ENCODE measurements around the gene DENND1B. TPM values are rescaled to one million over a fixed set of nuclear protein-coding genes. Genes with fewer than 3 reads are reported as not detected.

DENND1B gene
- polyA plus RNA-seq, 2 of the 4 experiments (the other 2 are of a cell fraction), result 2.9 to 10.5 TPM

GRCh38 chr1:197673292-197673691, 102.0 kb downstream of the DENND1B start:
- FAIRE-seq (no peak), DNase-seq (ENCODE audit: low read depth in 1 of 2, low spot score in 1 of 2) (no peak), ATAC-seq (no peak)
- H3K27ac ChIP-seq, result no peak overlapping the region
- 62% methylated on average over 2 of the region's 2 CpGs for WGBS (ENCODE audit: missing lambda C conversion rate)
- peaks cover 28% of the 10 kb centered on the region; the same call in 2 of the 3 replicates for H3K4me1 ChIP-seq
- no peak overlapping the region for H3K4me3 ChIP-seq
- ChIA-PET POLR2A (no interaction called here), CTCF (interaction anchor here (0.6 kb wide), 1 partner anchor 190 kb away, joined by 3 read pairs; no protein-coding TSS in a partner anchor)
- no peak for TF ChIP-seq POLR2A (IDR thresholded peaks at IDR 0.05; ENCODE audit: low read length)
- no peak for TF ChIP-seq KDM1A (IDR thresholded peaks at IDR 0.05; ENCODE audit: low read depth)
- no peak for TF ChIP-seq RFX5 (IDR thresholded peaks at IDR 0.05)
- TF ChIP-seq, protein P1, sequence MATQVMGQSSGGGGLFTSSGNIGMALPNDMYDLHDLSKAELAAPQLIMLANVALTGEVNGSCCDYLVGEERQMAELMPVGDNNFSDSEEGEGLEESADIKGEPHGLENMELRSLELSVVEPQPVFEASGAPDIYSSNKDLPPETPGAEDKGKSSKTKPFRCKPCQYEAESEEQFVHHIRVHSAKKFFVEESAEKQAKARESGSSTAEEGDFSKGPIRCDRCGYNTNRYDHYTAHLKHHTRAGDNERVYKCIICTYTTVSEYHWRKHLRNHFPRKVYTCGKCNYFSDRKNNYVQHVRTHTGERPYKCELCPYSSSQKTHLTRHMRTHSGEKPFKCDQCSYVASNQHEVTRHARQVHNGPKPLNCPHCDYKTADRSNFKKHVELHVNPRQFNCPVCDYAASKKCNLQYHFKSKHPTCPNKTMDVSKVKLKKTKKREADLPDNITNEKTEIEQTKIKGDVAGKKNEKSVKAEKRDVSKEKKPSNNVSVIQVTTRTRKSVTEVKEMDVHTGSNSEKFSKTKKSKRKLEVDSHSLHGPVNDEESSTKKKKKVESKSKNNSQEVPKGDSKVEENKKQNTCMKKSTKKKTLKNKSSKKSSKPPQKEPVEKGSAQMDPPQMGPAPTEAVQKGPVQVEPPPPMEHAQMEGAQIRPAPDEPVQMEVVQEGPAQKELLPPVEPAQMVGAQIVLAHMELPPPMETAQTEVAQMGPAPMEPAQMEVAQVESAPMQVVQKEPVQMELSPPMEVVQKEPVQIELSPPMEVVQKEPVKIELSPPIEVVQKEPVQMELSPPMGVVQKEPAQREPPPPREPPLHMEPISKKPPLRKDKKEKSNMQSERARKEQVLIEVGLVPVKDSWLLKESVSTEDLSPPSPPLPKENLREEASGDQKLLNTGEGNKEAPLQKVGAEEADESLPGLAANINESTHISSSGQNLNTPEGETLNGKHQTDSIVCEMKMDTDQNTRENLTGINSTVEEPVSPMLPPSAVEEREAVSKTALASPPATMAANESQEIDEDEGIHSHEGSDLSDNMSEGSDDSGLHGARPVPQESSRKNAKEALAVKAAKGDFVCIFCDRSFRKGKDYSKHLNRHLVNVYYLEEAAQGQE (IDR thresholded peaks at IDR 0.05), result no peak
- TF ChIP-seq, protein P2, sequence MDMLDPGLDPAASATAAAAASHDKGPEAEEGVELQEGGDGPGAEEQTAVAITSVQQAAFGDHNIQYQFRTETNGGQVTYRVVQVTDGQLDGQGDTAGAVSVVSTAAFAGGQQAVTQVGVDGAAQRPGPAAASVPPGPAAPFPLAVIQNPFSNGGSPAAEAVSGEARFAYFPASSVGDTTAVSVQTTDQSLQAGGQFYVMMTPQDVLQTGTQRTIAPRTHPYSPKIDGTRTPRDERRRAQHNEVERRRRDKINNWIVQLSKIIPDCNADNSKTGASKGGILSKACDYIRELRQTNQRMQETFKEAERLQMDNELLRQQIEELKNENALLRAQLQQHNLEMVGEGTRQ (IDR thresholded peaks at IDR 0.05), result no peak
- no peak for TF ChIP-seq RCOR1 (IDR thresholded peaks at IDR 0.05; ENCODE audit: low read depth, low read length)
- no peak for TF ChIP-seq CEBPB (IDR thresholded peaks at IDR 0.05)
- TF ChIP-seq RAD21 (conservative IDR thresholded peaks at IDR 0.05 in 1 of 2, IDR thresholded peaks at IDR 0.05 in 1 of 2), result no peak
- no peak for TF ChIP-seq EHMT2 (IDR thresholded peaks at IDR 0.05; ENCODE audit: low read depth)
- no peak for TF ChIP-seq HOXB5 (CRISPR knock-in tag; IDR thresholded peaks at IDR 0.05)
- TF ChIP-seq RNF2 (IDR thresholded peaks at IDR 0.05; ENCODE audit: borderline replicate concordance, low read depth), result no peak
- no peaks in the 10 kb centered on the region for H3K9me3 ChIP-seq
- H3K4me2 ChIP-seq, result peak overlapping the region; percentile 25; the same call in 1 of the 3 replicates

GRCh38 chr1:197672347-197672746, 102.9 kb downstream of the DENND1B start:
- TF ChIP-seq CHD4 (IDR thresholded peaks at IDR 0.05; ENCODE audit: borderline replicate concordance), result no peak
- no peak for TF ChIP-seq EHF (CRISPR knock-in tag; IDR thresholded peaks at IDR 0.05)
- no peak for TF ChIP-seq FOSL2 (IDR thresholded peaks at IDR 0.05)
- no peak for TF ChIP-seq FOSL2 (CRISPR knock-in tag; IDR thresholded peaks at IDR 0.05)
- TF ChIP-seq PHF8 (IDR thresholded peaks at IDR 0.05; ENCODE audit: borderline replicate concordance, low read depth), result no peak
- no peak for TF ChIP-seq FOSB (CRISPR knock-in tag; IDR thresholded peaks at IDR 0.05)
- no peak for TF ChIP-seq CBX2 (IDR thresholded peaks at IDR 0.05; ENCODE audit: borderline replicate concordance, low read depth)
- peak; percentile 63 for TF ChIP-seq MAFK (IDR thresholded peaks at IDR 0.05; ENCODE audit: partially characterized antibody)
- no peak for TF ChIP-seq HOXA7 (CRISPR knock-in tag; IDR thresholded peaks at IDR 0.05)
- no peak for ATAC-seq

DNA sequence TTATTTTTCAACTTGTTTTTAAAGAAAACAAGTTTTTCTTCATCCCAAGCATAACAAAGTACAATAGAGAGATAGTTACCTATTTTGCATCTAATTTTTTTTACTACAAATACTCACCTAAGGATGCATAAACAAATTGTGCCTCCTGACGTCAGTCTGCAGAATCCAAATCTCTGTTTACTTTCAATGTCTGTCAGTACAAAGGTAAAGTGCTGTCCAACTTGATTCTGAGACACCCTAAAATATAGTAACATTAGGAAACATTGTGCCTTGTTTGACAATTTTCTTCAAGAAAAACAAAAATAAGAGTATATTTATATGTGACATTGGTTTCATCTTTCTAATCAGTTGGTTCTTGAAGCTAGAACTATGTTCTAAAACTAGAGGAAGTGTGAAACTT, 103.4 kb downstream of the DENND1B start:
- no peak overlapping the region for H3K27ac ChIP-seq
- ChIA-PET POLR2A (no interaction called here), CTCF (no interaction called here)
- H3K4me2 ChIP-seq, result no peak overlapping the region
- no peak for TF ChIP-seq RFX5 (IDR thresholded peaks at IDR 0.05)
- no peak for TF ChIP-seq HOXB5 (CRISPR knock-in tag; IDR thresholded peaks at IDR 0.05)
- no peak for TF ChIP-seq CEBPB (IDR thresholded peaks at IDR 0.05)
- TF ChIP-seq ZSCAN20 (CRISPR knock-in tag; IDR thresholded peaks at IDR 0.05), result no peak
- no peak for TF ChIP-seq GATA3 (IDR thresholded peaks at IDR 0.05; ENCODE audit: borderline replicate concordance)
- TF ChIP-seq CBX2 (IDR thresholded peaks at IDR 0.05; ENCODE audit: borderline replicate concordance, low read depth), result no peak
- no peak for TF ChIP-seq MAX (IDR thresholded peaks at IDR 0.05)
- TF ChIP-seq SMC3 (IDR thresholded peaks at IDR 0.05), result no peak
- TF ChIP-seq FOSL2 (IDR thresholded peaks at IDR 0.05), result no peak
- TF ChIP-seq FOSL2 (CRISPR knock-in tag; IDR thresholded peaks at IDR 0.05), result no peak
- TF ChIP-seq CHD2 (IDR thresholded peaks at IDR 0.05; ENCODE audit: low read length, partially characterized antibody), result no peak
- TF ChIP-seq EHMT2 (IDR thresholded peaks at IDR 0.05; ENCODE audit: low read depth), result no peak
- TF ChIP-seq, protein P3, sequence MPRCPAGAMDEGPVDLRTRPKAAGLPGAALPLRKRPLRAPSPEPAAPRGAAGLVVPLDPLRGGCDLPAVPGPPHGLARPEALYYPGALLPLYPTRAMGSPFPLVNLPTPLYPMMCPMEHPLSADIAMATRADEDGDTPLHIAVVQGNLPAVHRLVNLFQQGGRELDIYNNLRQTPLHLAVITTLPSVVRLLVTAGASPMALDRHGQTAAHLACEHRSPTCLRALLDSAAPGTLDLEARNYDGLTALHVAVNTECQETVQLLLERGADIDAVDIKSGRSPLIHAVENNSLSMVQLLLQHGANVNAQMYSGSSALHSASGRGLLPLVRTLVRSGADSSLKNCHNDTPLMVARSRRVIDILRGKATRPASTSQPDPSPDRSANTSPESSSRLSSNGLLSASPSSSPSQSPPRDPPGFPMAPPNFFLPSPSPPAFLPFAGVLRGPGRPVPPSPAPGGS (IDR thresholded peaks at IDR 0.05), result no peak
- no peak for TF ChIP-seq ZFP36 (IDR thresholded peaks at IDR 0.05; ENCODE audit: borderline replicate concordance, partially characterized antibody)
- no peak for TF ChIP-seq EHF (CRISPR knock-in tag; IDR thresholded peaks at IDR 0.05)
- no peak for TF ChIP-seq KDM5A (IDR thresholded peaks at IDR 0.05)
- no peak for TF ChIP-seq ZC3H11A (IDR thresholded peaks at IDR 0.05)
- TF ChIP-seq POLR2A (IDR thresholded peaks at IDR 0.05; ENCODE audit: low read length), result no peak
- TF ChIP-seq NPAS2 (CRISPR knock-in tag; IDR thresholded peaks at IDR 0.05; ENCODE audit: borderline replicate concordance), result no peak
- no peak overlapping the region for H3K4me3 ChIP-seq
- no peak for ATAC-seq
- DNase-seq (ENCODE audit: low read depth in 1 of 2, low spot score in 1 of 2), result no peak
- no peak for FAIRE-seq
- H3K9me3 ChIP-seq, result no peaks in the 10 kb centered on the region
- H3K4me1 ChIP-seq, result peaks cover 28% of the 10 kb centered on the region; the same call in 2 of the 3 replicates
- WGBS (ENCODE audit: missing lambda C conversion rate), result 74% methylated on average over 1 of the region's 1 CpG

More at GRCh38 chr1:197672347-197672746, 102.9 kb downstream of the DENND1B start:
- FAIRE-seq (no peak), DNase-seq (ENCODE audit: low read depth in 1 of 2, low spot score in 1 of 2) (no peak)
- ChIA-PET POLR2A (no interaction called here), CTCF (no interaction called here)
- Histone ChIP-seq H3K4me3 (no peak overlapping the region), H3K9me3 (no peaks in the 10 kb centered on the region), H3K4me2 (no peak overlapping the region), H3K4me1 (peaks cover 28% of the 10 kb centered on the region; the same call in 2 of the 3 replicates), H3K27ac (no peak overlapping the region)
- 95% methylated on average over 1 of the region's 1 CpG for WGBS (ENCODE audit: missing lambda C conversion rate)

Data from A549 (cell line).